Measurements from ENCODE around the gene PIANP. TPM values are rescaled to one million over a fixed set of nuclear protein-coding genes. Genes with fewer than 3 reads are reported as not detected.

PIANP gene
- total RNA-seq, 2 experiments from 2014 or later: 0.98 to 15.2 TPM

- ChIA-PET POLR2A (interaction anchor here (0.5 to 2.4 kb wide), 12 partner anchors 9 to 120 kb away, joined by 3 to 24 read pairs (median 4); partner anchors contain the start of genes COPS7A and LPAR5), CTCF (ENCODE audit: unreplicated experiment) (interaction anchor here (0.6 to 1.9 kb wide), 6 partner anchors 9 to 176 kb away, joined by 3 to 7 read pairs (median 4); partner anchors contain the start of gene LPAR5)
- H3K4me2 ChIP-seq (ENCODE audit: low read length): peak overlapping the region; percentile 78
- no peaks in the 10 kb centered on the region for H3K9me2 ChIP-seq (ENCODE audit: insufficient read depth, low read length)
- H3K79me2 ChIP-seq (ENCODE audit: insufficient read depth, low read depth, low read length): no peaks in the 10 kb centered on the region
- BruUV-seq (replicated peaks): no TSS peak
- intact Hi-C loops (cut with micrococcal nuclease; ENCODE audit: unreplicated experiment): no loop called here
- peak overlapping the region; percentile 53 for H2AFZ ChIP-seq (ENCODE audit: low read length)
- H3K4me3 ChIP-seq (ENCODE audit: low read depth, low read length, poor library complexity, severe bottlenecking): peak overlapping the region; percentile 51
- H3K36me3 ChIP-seq (ENCODE audit: insufficient read depth, low read length): no peaks in the 10 kb centered on the region; the same call in none of the 2 replicates
- peak overlapping the region; percentile 83 for H3K27ac ChIP-seq (ENCODE audit: low read depth, low read length, poor library complexity, severe bottlenecking)
- no peaks in the 10 kb centered on the region for H3K9me3 ChIP-seq (ENCODE audit: low read length)
- TF ChIP-seq, protein P1, sequence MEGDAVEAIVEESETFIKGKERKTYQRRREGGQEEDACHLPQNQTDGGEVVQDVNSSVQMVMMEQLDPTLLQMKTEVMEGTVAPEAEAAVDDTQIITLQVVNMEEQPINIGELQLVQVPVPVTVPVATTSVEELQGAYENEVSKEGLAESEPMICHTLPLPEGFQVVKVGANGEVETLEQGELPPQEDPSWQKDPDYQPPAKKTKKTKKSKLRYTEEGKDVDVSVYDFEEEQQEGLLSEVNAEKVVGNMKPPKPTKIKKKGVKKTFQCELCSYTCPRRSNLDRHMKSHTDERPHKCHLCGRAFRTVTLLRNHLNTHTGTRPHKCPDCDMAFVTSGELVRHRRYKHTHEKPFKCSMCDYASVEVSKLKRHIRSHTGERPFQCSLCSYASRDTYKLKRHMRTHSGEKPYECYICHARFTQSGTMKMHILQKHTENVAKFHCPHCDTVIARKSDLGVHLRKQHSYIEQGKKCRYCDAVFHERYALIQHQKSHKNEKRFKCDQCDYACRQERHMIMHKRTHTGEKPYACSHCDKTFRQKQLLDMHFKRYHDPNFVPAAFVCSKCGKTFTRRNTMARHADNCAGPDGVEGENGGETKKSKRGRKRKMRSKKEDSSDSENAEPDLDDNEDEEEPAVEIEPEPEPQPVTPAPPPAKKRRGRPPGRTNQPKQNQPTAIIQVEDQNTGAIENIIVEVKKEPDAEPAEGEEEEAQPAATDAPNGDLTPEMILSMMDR (conservative IDR thresholded peaks at IDR 0.05; ENCODE audit: low read length): no peak
- TF ChIP-seq EZH2phosphoT487 (IDR thresholded peaks at IDR 0.05; ENCODE audit: borderline replicate concordance, low read depth, low read length): no peak
- H4K20me1 ChIP-seq (ENCODE audit: insufficient read depth, low read length): no peaks in the 10 kb centered on the region
- H3K4me1 ChIP-seq (ENCODE audit: insufficient read depth, low read length, poor library complexity, severe bottlenecking): peaks cover 42% of the 10 kb centered on the region
- DNase-seq (ENCODE audit: low spot score): peak; percentile 60
Observed at GRCh38 chr12:6644257-6644596, 56.4 kb downstream of the PIANP start.

Small RNAs within 50 kb of the gene (small RNA-seq; reads per million reads assigned to genes)
- gene RNU6-781P: not detected

Other genes starting within 250 kb of the PIANP start
- 18.4 and 23.7 TPM in 2 replicates for gene TAPBPL, start 248.8 kb downstream of the PIANP start, total RNA-seq (2014; rRNA removed; shearing (Covaris generic))
- gene TAPBPL, start 248.8 kb downstream of the PIANP start, total RNA-seq (2022): 22.2 and 25.5 TPM in 2 replicates
- gene VAMP1, start 230.1 kb downstream of the PIANP start, total RNA-seq (2014; rRNA removed; shearing (Covaris generic)): 82.7 and 86.0 TPM in 2 replicates
- 46.9 and 51.6 TPM in 2 replicates for gene VAMP1, start 230.1 kb downstream of the PIANP start, total RNA-seq (2022)
- 152 and 164 TPM in 2 replicates for gene MRPL51, start 207.6 kb downstream of the PIANP start, total RNA-seq (2014; rRNA removed; shearing (Covaris generic))
- 280 and 338 TPM in 2 replicates for gene MRPL51, start 207.6 kb downstream of the PIANP start, total RNA-seq (2022)
- 157 and 195 TPM in 2 replicates for gene NCAPD2, start 206.7 kb downstream of the PIANP start, total RNA-seq (2014; rRNA removed; shearing (Covaris generic))
- gene NCAPD2, start 206.7 kb downstream of the PIANP start, total RNA-seq (2022): 225 and 267 TPM in 2 replicates
- 3,369 and 3,801 TPM in 2 replicates for gene GAPDH, start 166.3 kb downstream of the PIANP start, total RNA-seq (2014; rRNA removed; shearing (Covaris generic))
- gene GAPDH, start 166.3 kb downstream of the PIANP start, total RNA-seq (2022): 3,794 and 4,502 TPM in 2 replicates
- gene IFFO1, start 144.8 kb downstream of the PIANP start, total RNA-seq (2014; rRNA removed; shearing (Covaris generic)): 16.9 and 25.4 TPM in 2 replicates
- gene IFFO1, start 144.8 kb downstream of the PIANP start, total RNA-seq (2022): 30.5 and 32.3 TPM in 2 replicates
- gene NOP2, start 132.5 kb downstream of the PIANP start, total RNA-seq (2014; rRNA removed; shearing (Covaris generic)): 87.9 and 116 TPM in 2 replicates
- 86.5 and 100 TPM in 2 replicates for gene NOP2, start 132.5 kb downstream of the PIANP start, total RNA-seq (2022)
- gene CHD4, start 93.4 kb downstream of the PIANP start, total RNA-seq (2014; rRNA removed; shearing (Covaris generic)): 287 and 319 TPM in 2 replicates
- gene CHD4, start 93.4 kb downstream of the PIANP start, total RNA-seq (2022): 247 and 267 TPM in 2 replicates
- gene LPAR5, start 64.9 kb downstream of the PIANP start, total RNA-seq (2014; rRNA removed; shearing (Covaris generic)): 7.7 and 14.4 TPM in 2 replicates
- 25.3 and 25.6 TPM in 2 replicates for gene LPAR5, start 64.9 kb downstream of the PIANP start, total RNA-seq (2022)
- gene ACRBP, start 53.4 kb downstream of the PIANP start, total RNA-seq (2014; rRNA removed; shearing (Covaris generic)): 3.6 and 4.4 TPM in 2 replicates
- gene ACRBP, start 53.4 kb downstream of the PIANP start, total RNA-seq (2022): 9.3 and 9.4 TPM in 2 replicates
- gene ING4, start 37.7 kb downstream of the PIANP start, total RNA-seq (2014; rRNA removed; shearing (Covaris generic)): 27.1 and 38.1 TPM in 2 replicates
- 30.8 and 37.0 TPM in 2 replicates for gene ING4, start 37.7 kb downstream of the PIANP start, total RNA-seq (2022)
- gene ZNF384, start 11.4 kb downstream of the PIANP start, total RNA-seq (2014; rRNA removed; shearing (Covaris generic)): 48.2 and 48.6 TPM in 2 replicates
- 95.5 and 109 TPM in 2 replicates for gene ZNF384, start 11.4 kb downstream of the PIANP start, total RNA-seq (2022)
- gene COPS7A, start 23.2 kb upstream of the PIANP start, total RNA-seq (2014; rRNA removed; shearing (Covaris generic)): 64.8 and 71.2 TPM in 2 replicates
- gene COPS7A, start 23.2 kb upstream of the PIANP start, total RNA-seq (2022): 51.1 and 53.8 TPM in 2 replicates
- 87.3 and 96.2 TPM in 2 replicates for gene MLF2, start 52.3 kb upstream of the PIANP start, total RNA-seq (2014; rRNA removed; shearing (Covaris generic))
- 79.7 and 81.3 TPM in 2 replicates for gene MLF2, start 52.3 kb upstream of the PIANP start, total RNA-seq (2022)
- 6.3 and 7.8 TPM in 2 replicates for gene PTMS, start 65.5 kb upstream of the PIANP start, total RNA-seq (2014; rRNA removed; shearing (Covaris generic))
- 9.8 and 11.8 TPM in 2 replicates for gene PTMS, start 65.5 kb upstream of the PIANP start, total RNA-seq (2022)
- 0.19 and 0.62 TPM in 2 replicates for gene LAG3, start 71.7 kb upstream of the PIANP start, total RNA-seq (2014; rRNA removed; shearing (Covaris generic))
- 0.26 TPM in 1 of 2 replicates, not detected in the other for gene LAG3, start 71.7 kb upstream of the PIANP start, total RNA-seq (2022)
- not detected in 2 replicates for gene CD4, start 88.7 kb upstream of the PIANP start, total RNA-seq (2014; rRNA removed; shearing (Covaris generic))
- not detected in 2 replicates for gene CD4, start 88.7 kb upstream of the PIANP start, total RNA-seq (2022)
- not detected in 2 replicates for gene GPR162, start 121.0 kb upstream of the PIANP start, total RNA-seq (2014; rRNA removed; shearing (Covaris generic))
- gene GPR162, start 121.0 kb upstream of the PIANP start, total RNA-seq (2022): not detected in 2 replicates
- 0.54 and 1.0 TPM in 2 replicates for gene P3H3, start 127.6 kb upstream of the PIANP start, total RNA-seq (2014; rRNA removed; shearing (Covaris generic))
- 0.50 and 0.93 TPM in 2 replicates for gene P3H3, start 127.6 kb upstream of the PIANP start, total RNA-seq (2022)
- gene GNB3, start 140.1 kb upstream of the PIANP start, total RNA-seq (2014; rRNA removed; shearing (Covaris generic)): 3.6 and 5.0 TPM in 2 replicates
- gene GNB3, start 140.1 kb upstream of the PIANP start, total RNA-seq (2022): 20.4 and 23.7 TPM in 2 replicates
- gene CDCA3, start 150.5 kb upstream of the PIANP start, total RNA-seq (2014; rRNA removed; shearing (Covaris generic)): 160 and 222 TPM in 2 replicates
- gene CDCA3, start 150.5 kb upstream of the PIANP start, total RNA-seq (2022): 151 and 161 TPM in 2 replicates
- 65.9 and 70.4 TPM in 2 replicates for gene USP5, start 151.3 kb upstream of the PIANP start, total RNA-seq (2014; rRNA removed; shearing (Covaris generic))
- 112 and 129 TPM in 2 replicates for gene USP5, start 151.3 kb upstream of the PIANP start, total RNA-seq (2022)
- 596 and 608 TPM in 2 replicates for gene TPI1, start 166.7 kb upstream of the PIANP start, total RNA-seq (2014; rRNA removed; shearing (Covaris generic))
- gene TPI1, start 166.7 kb upstream of the PIANP start, total RNA-seq (2022): 519 and 801 TPM in 2 replicates
- 7.8 and 8.3 TPM in 2 replicates for gene SPSB2, start 172.5 kb upstream of the PIANP start, total RNA-seq (2014; rRNA removed; shearing (Covaris generic))
- 8.5 and 10.8 TPM in 2 replicates for gene SPSB2, start 172.5 kb upstream of the PIANP start, total RNA-seq (2022)
- 15.7 and 17.7 TPM in 2 replicates for gene LRRC23, start 204.0 kb upstream of the PIANP start, total RNA-seq (2014; rRNA removed; shearing (Covaris generic))
- gene LRRC23, start 204.0 kb upstream of the PIANP start, total RNA-seq (2022): 19.8 and 20.2 TPM in 2 replicates
- gene ENO2, start 213.8 kb upstream of the PIANP start, total RNA-seq (2014; rRNA removed; shearing (Covaris generic)): 24.9 and 29.3 TPM in 2 replicates
- gene ENO2, start 213.8 kb upstream of the PIANP start, total RNA-seq (2022): 79.6 and 89.5 TPM in 2 replicates
- 0.98 and 3.1 TPM in 2 replicates for gene ATN1, start 227.1 kb upstream of the PIANP start, total RNA-seq (2014; rRNA removed; shearing (Covaris generic))
- 4.9 and 6.7 TPM in 2 replicates for gene ATN1, start 227.1 kb upstream of the PIANP start, total RNA-seq (2022)
- gene RNU7-1, start 243.0 kb upstream of the PIANP start, total RNA-seq (2014; rRNA removed; shearing (Covaris generic)): not detected in 2 replicates
- gene RNU7-1, start 243.0 kb upstream of the PIANP start, total RNA-seq (2022): not detected in 2 replicates
- 315 and 319 TPM in 2 replicates for gene C12orf57, start 243.2 kb upstream of the PIANP start, total RNA-seq (2014; rRNA removed; shearing (Covaris generic))
- 126 and 130 TPM in 2 replicates for gene C12orf57, start 243.2 kb upstream of the PIANP start, total RNA-seq (2022)

Measured in OCI-LY7 (cell line).